ENCODE data around the gene OR51B2. TPM values are rescaled to one million over a fixed set of nuclear protein-coding genes. Genes with fewer than 3 reads are reported as not detected.
"Not testable (repeated sequence)": the region's sequence is repeated elsewhere in the genome, so short reads cannot be mapped to it uniquely, and the experiment has no call there.

The OR51B2 gene
- total RNA-seq, 2 experiments from 2014 or later, result not detected

- no peak for DNase-seq (ENCODE audit: low spot score)
- CTCF ChIA-PET (ENCODE audit: unreplicated experiment), result no interaction called here
- no peaks in the 10 kb centered on the region for H3K79me2 ChIP-seq (ENCODE audit: insufficient read depth, low read depth, low read length)
Measured at GRCh38 chr11:5362017-5362625, 38.0 kb upstream of the OR51B2 start.

DNA sequence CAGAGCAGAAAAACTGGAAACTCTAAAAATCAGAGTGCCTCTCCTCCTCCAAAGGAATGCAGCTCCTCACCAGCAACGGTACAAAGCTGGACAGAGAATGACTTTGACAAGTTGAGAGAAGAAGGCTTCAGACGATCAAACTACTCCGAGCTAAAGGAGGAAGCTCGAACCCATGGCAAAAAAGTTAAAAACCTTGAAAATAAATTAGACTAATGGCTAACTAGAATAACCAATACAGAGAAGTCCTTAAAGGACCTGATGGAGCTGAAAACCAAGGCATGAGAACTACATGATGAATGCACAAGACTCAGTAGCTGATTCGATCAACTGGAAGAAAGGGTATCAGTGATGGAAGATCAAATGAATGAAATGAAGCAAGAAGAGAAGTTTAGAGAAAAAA lies 31.9 kb upstream of the OR51B2 start:
- intact Hi-C loops (cut with micrococcal nuclease; ENCODE audit: unreplicated experiment); POLR2A ChIA-PET; DNase-seq (ENCODE audit: low spot score): not testable (repeated sequence)

More at GRCh38 chr11:5362017-5362625, 38.0 kb upstream of the OR51B2 start:
- Histone ChIP-seq H3K4me3 (ENCODE audit: low read depth, low read length, poor library complexity, severe bottlenecking) (no peak overlapping the region), H4K20me1 (ENCODE audit: insufficient read depth, low read length) (no peaks in the 10 kb centered on the region), H3K36me3 (ENCODE audit: insufficient read depth, low read length) (no peaks in the 10 kb centered on the region), H3K4me1 (ENCODE audit: insufficient read depth, low read length, poor library complexity, severe bottlenecking) (no peaks in the 10 kb centered on the region), H3K4me2 (ENCODE audit: low read length) (no peak overlapping the region), H3K27ac (ENCODE audit: low read depth, low read length, poor library complexity, severe bottlenecking) (no peak overlapping the region), H3K9me3 (ENCODE audit: low read length) (no peaks in the 10 kb centered on the region), H2AFZ (ENCODE audit: low read length) (no peak overlapping the region), H3K9me2 (ENCODE audit: insufficient read depth, low read length) (no peaks in the 10 kb centered on the region)
- no peak for TF ChIP-seq EZH2phosphoT487 (IDR thresholded peaks at IDR 0.05; ENCODE audit: borderline replicate concordance, low read depth, low read length)
- TF ChIP-seq, protein P1, sequence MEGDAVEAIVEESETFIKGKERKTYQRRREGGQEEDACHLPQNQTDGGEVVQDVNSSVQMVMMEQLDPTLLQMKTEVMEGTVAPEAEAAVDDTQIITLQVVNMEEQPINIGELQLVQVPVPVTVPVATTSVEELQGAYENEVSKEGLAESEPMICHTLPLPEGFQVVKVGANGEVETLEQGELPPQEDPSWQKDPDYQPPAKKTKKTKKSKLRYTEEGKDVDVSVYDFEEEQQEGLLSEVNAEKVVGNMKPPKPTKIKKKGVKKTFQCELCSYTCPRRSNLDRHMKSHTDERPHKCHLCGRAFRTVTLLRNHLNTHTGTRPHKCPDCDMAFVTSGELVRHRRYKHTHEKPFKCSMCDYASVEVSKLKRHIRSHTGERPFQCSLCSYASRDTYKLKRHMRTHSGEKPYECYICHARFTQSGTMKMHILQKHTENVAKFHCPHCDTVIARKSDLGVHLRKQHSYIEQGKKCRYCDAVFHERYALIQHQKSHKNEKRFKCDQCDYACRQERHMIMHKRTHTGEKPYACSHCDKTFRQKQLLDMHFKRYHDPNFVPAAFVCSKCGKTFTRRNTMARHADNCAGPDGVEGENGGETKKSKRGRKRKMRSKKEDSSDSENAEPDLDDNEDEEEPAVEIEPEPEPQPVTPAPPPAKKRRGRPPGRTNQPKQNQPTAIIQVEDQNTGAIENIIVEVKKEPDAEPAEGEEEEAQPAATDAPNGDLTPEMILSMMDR (conservative IDR thresholded peaks at IDR 0.05; ENCODE audit: low read length), result no peak
- POLR2A ChIA-PET, result no interaction called here
- intact Hi-C loops (cut with micrococcal nuclease; ENCODE audit: unreplicated experiment), result no loop called here
- BruUV-seq (replicated peaks), result no TSS peak

GRCh38 chr11:5351208-5351607 lies 27.1 kb upstream of the OR51B2 start, which contains the start of gene OR51B6:
TSS of gene OR51B6 (plus strand) at chr11:5351508. CDS start at chr11:5351508, 0 bp downstream.
- Histone ChIP-seq H3K4me2 (ENCODE audit: low read length) (no peak within 1 kb of the TSS), H3K36me3 (ENCODE audit: insufficient read depth, low read length) (no peaks in the 10 kb centered on the region), H3K4me1 (ENCODE audit: insufficient read depth, low read length, poor library complexity, severe bottlenecking) (no peaks in the 10 kb centered on the region), H3K9me3 (ENCODE audit: low read length) (no peaks in the 10 kb centered on the region), H4K20me1 (ENCODE audit: insufficient read depth, low read length) (no peaks in the 10 kb centered on the region), H2AFZ (ENCODE audit: low read length) (no peak within 1 kb of the TSS), H3K79me2 (ENCODE audit: insufficient read depth, low read depth, low read length) (no peaks in the 10 kb centered on the region), H3K4me3 (ENCODE audit: low read depth, low read length, poor library complexity, severe bottlenecking) (no peak within 1 kb of the TSS), H3K9me2 (ENCODE audit: insufficient read depth, low read length) (no peaks in the 10 kb centered on the region), H3K27ac (ENCODE audit: low read depth, low read length, poor library complexity, severe bottlenecking) (no peak within 1 kb of the TSS)
- ChIA-PET POLR2A (interaction anchor here (0.9 kb wide), 1 partner anchor 12 kb away, joined by 4 read pairs; no protein-coding TSS in a partner anchor), CTCF (ENCODE audit: unreplicated experiment) (no interaction called here)
- TF ChIP-seq, protein P1 (conservative IDR thresholded peaks at IDR 0.05; ENCODE audit: low read length), result no peak
- TF ChIP-seq EZH2phosphoT487 (IDR thresholded peaks at IDR 0.05; ENCODE audit: borderline replicate concordance, low read depth, low read length), result no peak
- no peak for DNase-seq (ENCODE audit: low spot score)
- intact Hi-C loops (cut with micrococcal nuclease; ENCODE audit: unreplicated experiment), result no loop called here
- BruUV-seq (replicated peaks), result no TSS peak

More for the DNA sequence above, 31.9 kb upstream of the OR51B2 start:
- H3K27ac ChIP-seq (ENCODE audit: low read depth, low read length, poor library complexity, severe bottlenecking); H3K4me2 ChIP-seq (ENCODE audit: low read length); CTCF ChIA-PET (ENCODE audit: unreplicated experiment); H4K20me1 ChIP-seq (ENCODE audit: insufficient read depth, low read length); BruUV-seq (replicated peaks); H3K79me2 ChIP-seq (ENCODE audit: insufficient read depth, low read depth, low read length); H3K36me3 ChIP-seq (ENCODE audit: insufficient read depth, low read length); H2AFZ ChIP-seq (ENCODE audit: low read length); H3K4me1 ChIP-seq (ENCODE audit: insufficient read depth, low read length, poor library complexity, severe bottlenecking); H3K9me2 ChIP-seq (ENCODE audit: insufficient read depth, low read length); H3K4me3 ChIP-seq (ENCODE audit: low read depth, low read length, poor library complexity, severe bottlenecking); H3K9me3 ChIP-seq (ENCODE audit: low read length): not testable (repeated sequence)

Data from OCI-LY7 (cell line).